ENCODE results near the gene ERCC1. TPM values are rescaled to one million over a fixed set of nuclear protein-coding genes. Genes with fewer than 3 reads are reported as not detected.

ERCC1 gene
- polyA plus RNA-seq, 2 of the 4 experiments (the other 2 are of a cell fraction) = 81.7 to 93.0 TPM

DNA sequence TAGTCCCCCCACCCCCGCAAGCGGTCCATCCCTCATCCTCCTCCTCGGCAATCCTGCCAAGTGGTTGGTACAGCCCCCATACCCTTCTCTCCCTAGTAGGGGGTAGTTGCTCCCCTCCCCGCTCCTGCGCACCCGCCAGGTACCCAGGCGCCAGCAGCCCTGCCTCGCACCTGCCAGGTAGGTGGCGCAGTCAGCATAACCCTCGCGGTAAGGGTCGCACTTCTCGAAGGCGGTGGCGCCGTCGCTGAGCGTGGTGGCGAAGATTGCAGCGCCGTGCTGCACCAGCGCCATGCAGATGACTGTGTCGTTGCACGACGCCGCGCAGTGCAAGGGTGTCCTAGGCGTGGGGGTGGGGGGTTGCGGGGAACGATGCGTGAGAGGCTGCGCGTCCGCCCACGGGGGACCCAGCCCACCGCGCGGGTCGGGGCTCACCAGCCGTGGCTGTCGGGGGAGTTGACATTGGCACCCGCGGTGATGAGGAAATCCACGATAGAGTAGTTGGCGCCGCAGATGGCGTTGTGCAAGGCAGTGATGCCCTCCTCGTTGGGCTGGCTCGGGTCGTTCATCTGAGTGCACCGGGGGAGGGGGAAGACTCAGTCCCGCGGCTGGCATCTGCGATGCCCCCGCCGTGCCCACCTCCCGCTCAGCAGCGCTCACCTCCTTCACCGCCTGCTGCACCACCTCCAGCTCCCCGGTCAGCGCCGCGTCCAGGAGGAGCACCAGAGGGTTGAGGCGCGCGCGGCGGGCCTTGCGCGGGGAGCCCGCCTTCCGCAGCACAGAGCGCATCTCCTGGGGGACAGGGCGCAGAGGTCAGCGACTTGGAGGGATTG, 38.1 kb downstream of the ERCC1 start:
- no peak overlapping the region for H3K4me2 ChIP-seq
- ChIA-PET POLR2A (no interaction called here), CTCF (interaction anchor here (1.3 to 3.4 kb wide), 2 partner anchors 18 to 93 kb away, joined by 4 to 17 read pairs; partner anchors contain the start of gene PPP1R13L)
- FAIRE-seq (no peak), ATAC-seq (peak in 1 of 2 experiments; percentile 15; a peak in 3 of 6 replicates), DNase-seq (ENCODE audit: low read depth in 1 of 2, low spot score in 1 of 2) (no peak)
- H3K9me3 ChIP-seq = no peaks in the 10 kb centered on the region
- H3K4me1 ChIP-seq = no peaks in the 10 kb centered on the region
- H3K27ac ChIP-seq = no peak overlapping the region
- TF ChIP-seq CBX2 (IDR thresholded peaks at IDR 0.05; ENCODE audit: borderline replicate concordance, low read depth) = no peak
- no peak for TF ChIP-seq ELK1 (IDR thresholded peaks at IDR 0.05; ENCODE audit: low read depth, low read length)
- no peak for TF ChIP-seq HOXA7 (CRISPR knock-in tag; IDR thresholded peaks at IDR 0.05)
- no peak for TF ChIP-seq NFE2L2 (conservative IDR thresholded peaks at IDR 0.05; ENCODE audit: low read length)
- TF ChIP-seq JUN (IDR thresholded peaks at IDR 0.05) = no peak
- TF ChIP-seq POLR2A (IDR thresholded peaks at IDR 0.05; ENCODE audit: low read length) = no peak
- TF ChIP-seq ZSCAN20 (CRISPR knock-in tag; IDR thresholded peaks at IDR 0.05) = no peak
- no peak for TF ChIP-seq RARB (CRISPR knock-in tag; IDR thresholded peaks at IDR 0.05)
- TF ChIP-seq CHD4 (IDR thresholded peaks at IDR 0.05; ENCODE audit: borderline replicate concordance) = no peak
- no peak for TF ChIP-seq JUNB (IDR thresholded peaks at IDR 0.05)
- no peak for TF ChIP-seq CHD2 (IDR thresholded peaks at IDR 0.05; ENCODE audit: low read length, partially characterized antibody)
- TF ChIP-seq, protein P1, sequence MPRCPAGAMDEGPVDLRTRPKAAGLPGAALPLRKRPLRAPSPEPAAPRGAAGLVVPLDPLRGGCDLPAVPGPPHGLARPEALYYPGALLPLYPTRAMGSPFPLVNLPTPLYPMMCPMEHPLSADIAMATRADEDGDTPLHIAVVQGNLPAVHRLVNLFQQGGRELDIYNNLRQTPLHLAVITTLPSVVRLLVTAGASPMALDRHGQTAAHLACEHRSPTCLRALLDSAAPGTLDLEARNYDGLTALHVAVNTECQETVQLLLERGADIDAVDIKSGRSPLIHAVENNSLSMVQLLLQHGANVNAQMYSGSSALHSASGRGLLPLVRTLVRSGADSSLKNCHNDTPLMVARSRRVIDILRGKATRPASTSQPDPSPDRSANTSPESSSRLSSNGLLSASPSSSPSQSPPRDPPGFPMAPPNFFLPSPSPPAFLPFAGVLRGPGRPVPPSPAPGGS (IDR thresholded peaks at IDR 0.05) = no peak
- no peak for TF ChIP-seq PHF8 (IDR thresholded peaks at IDR 0.05; ENCODE audit: borderline replicate concordance, low read depth)
- no peak for TF ChIP-seq KDM1A (IDR thresholded peaks at IDR 0.05; ENCODE audit: low read depth)
- 88% methylated on average over 62 of the region's 75 CpGs for WGBS (ENCODE audit: missing lambda C conversion rate)
- no peak overlapping the region for H3K4me3 ChIP-seq

DNA sequence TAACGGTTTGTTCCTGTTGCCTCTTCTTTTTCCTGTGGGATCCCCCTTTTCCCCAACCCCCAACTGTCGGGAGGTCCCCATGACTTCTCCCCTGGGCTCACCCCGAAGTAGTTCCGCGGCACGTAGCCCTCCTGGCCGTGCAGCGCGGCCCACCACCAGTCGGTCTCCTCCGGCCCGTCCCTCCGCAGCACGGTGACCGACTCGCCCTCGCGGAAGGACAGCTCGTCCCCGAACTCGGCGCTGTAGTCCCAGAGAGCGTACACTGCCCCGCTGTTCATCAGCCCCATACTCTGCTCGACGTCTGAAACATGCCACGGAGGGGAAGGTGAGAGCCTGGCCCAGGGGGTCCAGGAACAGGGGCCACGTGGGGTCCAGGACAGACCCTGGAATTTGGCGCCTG, 41.3 kb downstream of the ERCC1 start:
- H3K4me2 ChIP-seq = no peak overlapping the region
- 92% methylated on average over 8 of the region's 29 CpGs for WGBS (ENCODE audit: missing lambda C conversion rate)
- DNase-seq (ENCODE audit: low read depth in 1 of 2, low spot score in 1 of 2) = no peak
- H3K4me3 ChIP-seq = no peak overlapping the region
- CTCF ChIA-PET = interaction anchor here (1.9 kb wide), 1 partner anchor 22 kb away, joined by 6 read pairs; the partner anchor contains the start of gene PPP1R13L
- H3K4me1 ChIP-seq = no peaks in the 10 kb centered on the region
- no peak; a peak in 1 of 6 replicates for ATAC-seq
- POLR2A ChIA-PET = no interaction called here
- no peak overlapping the region for H3K27ac ChIP-seq
- TF ChIP-seq ZSCAN20 (CRISPR knock-in tag; IDR thresholded peaks at IDR 0.05) (no peak), CHD4 (IDR thresholded peaks at IDR 0.05; ENCODE audit: borderline replicate concordance) (no peak), RARB (CRISPR knock-in tag; IDR thresholded peaks at IDR 0.05) (no peak), RFX5 (IDR thresholded peaks at IDR 0.05) (no peak), JUN (IDR thresholded peaks at IDR 0.05) (no peak), FOSB (CRISPR knock-in tag; IDR thresholded peaks at IDR 0.05) (no peak), HMGXB4 (CRISPR knock-in tag; IDR thresholded peaks at IDR 0.05; ENCODE audit: borderline replicate concordance) (no peak), ELK1 (IDR thresholded peaks at IDR 0.05; ENCODE audit: low read depth, low read length) (no peak), GATA3 (IDR thresholded peaks at IDR 0.05; ENCODE audit: borderline replicate concordance) (no peak), CBX8 (IDR thresholded peaks at IDR 0.05) (no peak), KDM1A (IDR thresholded peaks at IDR 0.05; ENCODE audit: low read depth) (no peak), POLR2AphosphoS2 (conservative IDR thresholded peaks at IDR 0.05; ENCODE audit: low read length) (no peak), HEYL (CRISPR knock-in tag; IDR thresholded peaks at IDR 0.05) (no peak), JUNB (IDR thresholded peaks at IDR 0.05) (no peak), EHF (CRISPR knock-in tag; IDR thresholded peaks at IDR 0.05) (no peak), TFCP2L1 (CRISPR knock-in tag; IDR thresholded peaks at IDR 0.05) (no peak)
- TF ChIP-seq, protein P2, sequence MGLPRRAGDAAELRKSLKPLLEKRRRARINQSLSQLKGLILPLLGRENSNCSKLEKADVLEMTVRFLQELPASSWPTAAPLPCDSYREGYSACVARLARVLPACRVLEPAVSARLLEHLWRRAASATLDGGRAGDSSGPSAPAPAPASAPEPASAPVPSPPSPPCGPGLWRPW (IDR thresholded peaks at IDR 0.05) = no peak
- TF ChIP-seq, protein P3, sequence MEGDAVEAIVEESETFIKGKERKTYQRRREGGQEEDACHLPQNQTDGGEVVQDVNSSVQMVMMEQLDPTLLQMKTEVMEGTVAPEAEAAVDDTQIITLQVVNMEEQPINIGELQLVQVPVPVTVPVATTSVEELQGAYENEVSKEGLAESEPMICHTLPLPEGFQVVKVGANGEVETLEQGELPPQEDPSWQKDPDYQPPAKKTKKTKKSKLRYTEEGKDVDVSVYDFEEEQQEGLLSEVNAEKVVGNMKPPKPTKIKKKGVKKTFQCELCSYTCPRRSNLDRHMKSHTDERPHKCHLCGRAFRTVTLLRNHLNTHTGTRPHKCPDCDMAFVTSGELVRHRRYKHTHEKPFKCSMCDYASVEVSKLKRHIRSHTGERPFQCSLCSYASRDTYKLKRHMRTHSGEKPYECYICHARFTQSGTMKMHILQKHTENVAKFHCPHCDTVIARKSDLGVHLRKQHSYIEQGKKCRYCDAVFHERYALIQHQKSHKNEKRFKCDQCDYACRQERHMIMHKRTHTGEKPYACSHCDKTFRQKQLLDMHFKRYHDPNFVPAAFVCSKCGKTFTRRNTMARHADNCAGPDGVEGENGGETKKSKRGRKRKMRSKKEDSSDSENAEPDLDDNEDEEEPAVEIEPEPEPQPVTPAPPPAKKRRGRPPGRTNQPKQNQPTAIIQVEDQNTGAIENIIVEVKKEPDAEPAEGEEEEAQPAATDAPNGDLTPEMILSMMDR (IDR thresholded peaks at IDR 0.05) = no peak
- FAIRE-seq = no peak
- no peaks in the 10 kb centered on the region for H3K9me3 ChIP-seq

All from A549 (cell line).